Colonic mucosa (tissue), 4 donors: ENCODE measurements around the gene CAMSAP1. TPM values are rescaled to one million over a fixed set of nuclear protein-coding genes. Genes with fewer than 3 reads are reported as not detected.

Source experiments
- DNase-seq: peaks from one replicate; pipeline ENCODE4 v3.0.0-alpha.2; 2020
- H3K27ac ChIP-seq: fragments of 200-600 bp; one replicate; pipeline ENCODE4 v1.8.0; 2021
- H3K27me3 ChIP-seq: fragments of 200-600 bp; one replicate; pipeline ENCODE4 v1.8.0; 2021
- H3K36me3 ChIP-seq: fragments of 200-600 bp; one replicate; pipeline ENCODE4 v1.8.0; 2021
- H3K4me1 ChIP-seq: fragments of 200-600 bp; one replicate; pipeline ENCODE4 v1.8.0; 2021; ENCODE audit warnings: mild to moderate bottlenecking
- H3K4me3 ChIP-seq: fragments of 200-600 bp; one replicate; pipeline ENCODE4 v1.8.0; 2021
- H3K9ac ChIP-seq, 2 donors: one replicate each; pipeline ENCODE4 v1.7.0; 2013; ENCODE audit warnings: control low read depth in 2 of 2, low read depth in 2 of 2, low read length in 2 of 2
- H3K9me3 ChIP-seq: fragments of 200-600 bp; one replicate; pipeline ENCODE4 v1.8.0; 2021
- intact Hi-C: fragments of 100-400 bp; cut with DNase I; formaldehyde crosslinking; loops from one replicate; pipeline ENCODE4 v1.14.1; 2022
- total RNA-seq, 2 donors: library from RNA; stranded (reverse); fragmentation: NEBNext Ultra II Directional in 1 of 2; extraction: Animal tissue kit (Norgen Biotek cat#: 25700) in 1 of 2; gene quantifications; one replicate each; pipeline ENCODE4 v1.2.1, GENCODE V29; 2021
- TF ChIP-seq, protein P1 (sequence below): fragments of 200-600 bp; IDR thresholded peaks from one replicate; pipeline ENCODE4 v1.8.0; 2022; ENCODE audit warnings: antibody characterized with exemption, mild to moderate bottlenecking
- donor health status: healthy.
- donor health status: DM: no; HTN: no; CAD: no.
- donor health status: DM: no; HTN: no; CAD: no.

CAMSAP1 gene
- total RNA-seq, 2 donors from 2014 or later: 14.0 to 14.4 TPM

DNA sequence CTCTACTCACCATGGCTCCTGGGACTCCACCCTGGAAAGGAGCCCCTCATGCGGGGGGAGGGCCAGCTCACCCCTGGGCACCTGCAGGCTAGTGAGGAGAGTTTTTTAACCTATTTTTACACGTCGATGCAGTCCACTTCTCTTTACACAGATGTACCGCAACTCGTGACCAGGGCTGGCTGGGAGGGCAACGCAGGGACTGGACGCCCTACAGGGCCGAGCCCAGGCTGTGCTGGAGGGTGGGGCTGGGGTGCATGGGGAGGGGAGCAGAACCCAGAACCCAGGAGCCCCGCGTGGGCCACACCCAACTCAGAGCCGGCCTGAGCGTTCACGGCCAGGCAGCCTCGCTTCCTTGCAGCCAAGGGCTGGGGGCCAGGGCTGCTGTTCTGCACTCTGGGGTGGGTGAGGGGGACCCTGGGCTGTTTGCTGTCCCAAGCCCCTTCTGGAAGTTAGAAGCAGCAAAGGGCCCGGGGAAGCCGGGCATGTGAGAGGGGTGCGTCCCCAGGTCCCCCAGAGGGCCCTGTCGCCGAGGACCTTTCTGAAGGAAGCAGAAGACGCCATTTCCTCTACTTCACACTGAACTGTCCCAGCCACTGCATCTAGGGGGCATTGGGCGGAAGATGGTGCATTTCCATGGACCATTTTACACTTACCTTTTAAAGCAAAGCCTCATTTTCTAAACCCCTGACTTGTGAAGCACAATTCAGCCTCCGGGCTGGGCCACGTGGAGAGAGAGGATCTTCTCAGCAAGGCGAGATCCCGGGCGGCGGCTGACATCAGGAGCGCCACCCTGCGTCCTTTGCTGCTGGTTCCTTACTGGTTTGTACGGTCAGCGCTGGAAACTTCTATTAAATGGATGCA lies 114.8 kb downstream of the CAMSAP1 start:
- intact Hi-C loops: no loop called here
- H3K4me3 ChIP-seq: no peak overlapping the region
- H3K9ac ChIP-seq: no peak overlapping the region
- no peaks in the 10 kb centered on the region for H3K9me3 ChIP-seq
- no peaks in the 10 kb centered on the region for H3K36me3 ChIP-seq
- no peak for DNase-seq
- no peaks in the 10 kb centered on the region for H3K4me1 ChIP-seq
- TF ChIP-seq, protein P1, sequence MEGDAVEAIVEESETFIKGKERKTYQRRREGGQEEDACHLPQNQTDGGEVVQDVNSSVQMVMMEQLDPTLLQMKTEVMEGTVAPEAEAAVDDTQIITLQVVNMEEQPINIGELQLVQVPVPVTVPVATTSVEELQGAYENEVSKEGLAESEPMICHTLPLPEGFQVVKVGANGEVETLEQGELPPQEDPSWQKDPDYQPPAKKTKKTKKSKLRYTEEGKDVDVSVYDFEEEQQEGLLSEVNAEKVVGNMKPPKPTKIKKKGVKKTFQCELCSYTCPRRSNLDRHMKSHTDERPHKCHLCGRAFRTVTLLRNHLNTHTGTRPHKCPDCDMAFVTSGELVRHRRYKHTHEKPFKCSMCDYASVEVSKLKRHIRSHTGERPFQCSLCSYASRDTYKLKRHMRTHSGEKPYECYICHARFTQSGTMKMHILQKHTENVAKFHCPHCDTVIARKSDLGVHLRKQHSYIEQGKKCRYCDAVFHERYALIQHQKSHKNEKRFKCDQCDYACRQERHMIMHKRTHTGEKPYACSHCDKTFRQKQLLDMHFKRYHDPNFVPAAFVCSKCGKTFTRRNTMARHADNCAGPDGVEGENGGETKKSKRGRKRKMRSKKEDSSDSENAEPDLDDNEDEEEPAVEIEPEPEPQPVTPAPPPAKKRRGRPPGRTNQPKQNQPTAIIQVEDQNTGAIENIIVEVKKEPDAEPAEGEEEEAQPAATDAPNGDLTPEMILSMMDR: no peak
- H3K27me3 ChIP-seq: no peaks in the 10 kb centered on the region
- no peak overlapping the region for H3K27ac ChIP-seq

DNA sequence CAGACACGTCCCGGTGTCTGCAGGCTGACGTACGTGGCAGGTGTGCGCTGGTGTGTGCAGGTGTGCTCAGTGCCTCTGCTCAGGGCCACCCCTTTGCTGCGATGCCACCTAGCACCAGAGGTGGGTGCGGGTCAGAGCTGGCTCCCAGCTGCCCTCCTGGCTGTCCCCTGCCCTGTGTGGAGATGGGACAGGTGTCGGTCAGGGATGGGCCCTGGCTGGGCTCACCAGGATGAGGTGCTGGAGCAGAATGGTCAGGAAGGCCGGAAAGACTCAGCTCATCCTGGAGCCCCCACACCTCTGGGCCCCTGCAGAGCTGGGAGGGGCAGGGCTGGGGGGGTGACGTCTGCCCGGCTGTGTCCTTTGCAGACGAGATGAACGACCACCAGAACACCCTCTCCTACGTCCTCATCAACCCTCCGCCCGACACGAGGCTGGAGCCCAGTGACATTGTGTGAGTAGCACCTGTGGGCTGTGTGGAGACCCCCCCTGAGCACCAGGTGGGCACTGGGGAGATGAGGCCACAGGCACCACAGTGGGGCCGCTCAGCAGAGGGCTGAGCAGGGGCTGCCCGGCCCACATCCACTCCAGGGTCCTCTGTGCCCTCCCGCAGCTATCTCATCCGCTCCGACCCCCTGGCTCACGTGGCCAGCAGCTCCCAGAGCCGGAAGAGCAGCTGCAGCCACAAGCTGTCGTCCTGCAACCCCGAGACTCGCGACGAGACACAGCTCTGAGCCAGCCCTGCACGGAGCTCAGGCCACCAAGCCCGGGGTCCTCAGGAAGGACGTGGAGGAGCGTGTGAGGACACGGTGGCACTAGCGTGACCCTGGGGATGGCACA lies 115.7 kb downstream of the CAMSAP1 start:
- Histone ChIP-seq H3K9ac (no peak overlapping the region), H3K4me3 (no peak overlapping the region), H3K27ac (no peak overlapping the region), H3K27me3 (no peaks in the 10 kb centered on the region), H3K4me1 (no peaks in the 10 kb centered on the region), H3K9me3 (no peaks in the 10 kb centered on the region), H3K36me3 (no peaks in the 10 kb centered on the region)
- no peak for DNase-seq
- intact Hi-C loops: no loop called here
- TF ChIP-seq, protein P1: no peak

DNA sequence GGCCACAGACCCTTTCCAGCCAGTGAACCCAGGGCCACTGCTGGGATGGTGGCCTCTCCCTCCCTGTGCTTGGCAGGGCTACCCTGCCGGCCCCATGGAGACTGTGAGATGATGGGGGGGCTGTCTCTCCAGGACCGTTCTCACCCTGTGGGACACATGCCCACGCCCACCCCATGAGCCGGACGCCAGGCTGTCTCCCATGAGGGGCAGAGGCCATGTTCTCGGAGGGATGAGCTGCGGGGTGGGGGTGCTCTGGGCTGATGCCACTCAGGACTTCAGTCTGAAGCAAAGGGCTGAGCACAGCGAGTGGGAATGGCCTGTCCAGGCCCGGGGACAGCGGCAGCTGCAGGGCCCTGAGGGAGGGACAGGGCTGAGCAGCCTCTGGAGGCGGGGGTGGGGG lies 116.5 kb downstream of the CAMSAP1 start:
- H3K9me3 ChIP-seq: no peaks in the 10 kb centered on the region
- intact Hi-C loops: no loop called here
- H3K36me3 ChIP-seq: no peaks in the 10 kb centered on the region
- H3K27me3 ChIP-seq: no peaks in the 10 kb centered on the region
- no peak overlapping the region for H3K9ac ChIP-seq
- H3K4me1 ChIP-seq: no peaks in the 10 kb centered on the region
- TF ChIP-seq, protein P1: no peak
- no peak for DNase-seq
- no peak overlapping the region for H3K27ac ChIP-seq
- H3K4me3 ChIP-seq: no peak overlapping the region

DNA sequence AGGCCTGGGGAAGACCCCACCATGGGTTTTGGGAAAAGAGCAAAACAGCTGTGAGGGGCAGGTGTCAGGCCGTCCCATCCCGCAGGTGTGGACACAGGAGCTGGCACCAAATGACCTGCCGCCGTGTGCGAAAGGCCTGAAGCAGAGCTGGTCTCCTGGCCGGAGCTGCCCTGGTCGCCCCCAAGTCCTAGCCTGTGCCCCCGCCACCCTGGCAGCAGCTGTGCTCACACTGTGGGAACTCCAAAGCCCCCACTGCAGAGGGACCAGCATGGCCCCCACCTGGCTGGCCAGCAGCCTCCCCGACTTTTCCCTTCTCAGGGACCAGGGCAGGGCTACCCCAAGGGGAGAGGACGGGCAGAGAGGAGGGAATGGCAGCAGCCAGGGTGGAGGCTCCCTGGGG lies 117.0 kb downstream of the CAMSAP1 start:
- H3K4me3 ChIP-seq: no peak overlapping the region
- no peak overlapping the region for H3K9ac ChIP-seq
- no peaks in the 10 kb centered on the region for H3K36me3 ChIP-seq
- no peak for DNase-seq
- no peaks in the 10 kb centered on the region for H3K27me3 ChIP-seq
- intact Hi-C loops: no loop called here
- H3K4me1 ChIP-seq: no peaks in the 10 kb centered on the region
- TF ChIP-seq, protein P1: no peak
- H3K27ac ChIP-seq: no peak overlapping the region
- H3K9me3 ChIP-seq: no peaks in the 10 kb centered on the region

DNA sequence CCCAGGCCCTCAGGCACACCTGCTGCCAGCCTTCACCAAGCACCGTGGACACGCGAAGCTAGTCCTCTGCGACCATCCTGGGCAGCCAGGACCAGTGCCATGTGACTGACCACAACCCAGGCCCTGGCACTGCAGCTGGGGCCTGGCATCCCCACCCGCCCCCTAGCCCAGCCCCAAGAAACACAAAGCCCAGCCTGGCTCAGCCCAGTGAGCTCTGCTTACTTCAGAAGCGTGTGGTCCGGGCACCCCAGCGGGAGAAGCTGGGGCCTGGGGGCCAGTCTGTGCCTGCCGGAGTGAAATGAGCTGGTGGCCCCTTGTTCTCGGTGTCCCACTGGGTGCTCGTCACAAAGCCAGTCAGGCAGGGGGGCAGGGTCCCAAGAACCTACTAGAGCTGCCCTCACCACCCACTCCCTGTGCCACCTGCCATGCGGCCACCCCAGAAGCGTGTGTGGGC lies 117.5 kb downstream of the CAMSAP1 start:
- TF ChIP-seq, protein P1: no peak
- Histone ChIP-seq H3K27ac (no peak overlapping the region), H3K9ac (no peak overlapping the region), H3K4me3 (no peak overlapping the region), H3K4me1 (no peaks in the 10 kb centered on the region), H3K36me3 (no peaks in the 10 kb centered on the region), H3K27me3 (no peaks in the 10 kb centered on the region), H3K9me3 (no peaks in the 10 kb centered on the region)
- intact Hi-C loops: no loop called here
- no peak for DNase-seq
